HG03039 (cell line): ENCODE measurements around the gene CHRM2.

ENCODE experiments used
- ATAC-seq: cut with Tn5 transposase; IDR thresholded peaks from one replicate; pipeline ENCODE4 v1.9.1; 2021; ENCODE audit warnings: mild to moderate bottlenecking, moderate library complexity; ENCODE audit not compliant: unreplicated experiment

CHRM2 gene

GRCh38 chr7:136956232-136956631 lies 87.8 kb downstream of the CHRM2 start:
- ATAC-seq: no peak

- ATAC-seq: no peak
Measured at GRCh38 chr7:136956671-136957070, 88.2 kb downstream of the CHRM2 start.

- no peak for ATAC-seq
Measured at GRCh38 chr7:136957391-136957790, 88.9 kb downstream of the CHRM2 start.

GRCh38 chr7:136958016-136958415 lies 89.6 kb downstream of the CHRM2 start:
- no peak for ATAC-seq

GRCh38 chr7:136964347-136964746 lies 95.9 kb downstream of the CHRM2 start:
- ATAC-seq: no peak

GRCh38 chr7:136966825-136967224 lies 98.4 kb downstream of the CHRM2 start:
- ATAC-seq: no peak

GRCh38 chr7:136969761-136970160 lies 101.3 kb downstream of the CHRM2 start:
- ATAC-seq: no peak

GRCh38 chr7:136971776-136972175 lies 103.3 kb downstream of the CHRM2 start:
- no peak for ATAC-seq

- ATAC-seq: no peak
Measured at GRCh38 chr7:136976504-136977251, 108.2 kb downstream of the CHRM2 start.

GRCh38 chr7:136993377-136993776 lies 124.9 kb downstream of the CHRM2 start:
- ATAC-seq: no peak

GRCh38 chr7:136997735-136998134 lies 129.3 kb downstream of the CHRM2 start:
- no peak for ATAC-seq

- no peak for ATAC-seq
Measured at GRCh38 chr7:136998495-136998894, 130.0 kb downstream of the CHRM2 start.

GRCh38 chr7:137000621-137001020 lies 132.2 kb downstream of the CHRM2 start:
- ATAC-seq: no peak

- ATAC-seq: no peak
Measured at GRCh38 chr7:137001041-137001440, 132.6 kb downstream of the CHRM2 start.

- no peak for ATAC-seq
Measured at GRCh38 chr7:137001478-137001877, 133.0 kb downstream of the CHRM2 start.

GRCh38 chr7:137003086-137003485 lies 134.6 kb downstream of the CHRM2 start:
- no peak for ATAC-seq

- ATAC-seq: no peak
Measured at GRCh38 chr7:137003566-137003965, 135.1 kb downstream of the CHRM2 start.

GRCh38 chr7:137005873-137006272 lies 137.4 kb downstream of the CHRM2 start:
- no peak for ATAC-seq

- ATAC-seq: no peak
Measured at GRCh38 chr7:137006293-137006692, 137.8 kb downstream of the CHRM2 start.

GRCh38 chr7:137007001-137007694 lies 138.7 kb downstream of the CHRM2 start:
- no peak for ATAC-seq

GRCh38 chr7:137009404-137009803 lies 141.0 kb downstream of the CHRM2 start:
- ATAC-seq: no peak

- no peak for ATAC-seq
Measured at GRCh38 chr7:137015015-137015414, 146.6 kb downstream of the CHRM2 start.
